Mucosa of stomach (tissue), 1 donor: Measurements from ENCODE around the gene MFSD2B.

Source experiments
- H3K27me3 ChIP-seq: one replicate; pipeline ENCODE4 v1.7.0; 2013; ENCODE audit warnings: mild to moderate bottlenecking, low read length; ENCODE audit not compliant: control insufficient read depth, insufficient read depth
- H3K36me3 ChIP-seq: one replicate; pipeline ENCODE4 v1.7.0; 2013; ENCODE audit warnings: low read length; ENCODE audit not compliant: control insufficient read depth, insufficient read depth
- H3K4me1 ChIP-seq: one replicate; pipeline ENCODE4 v1.7.0; 2013; ENCODE audit warnings: mild to moderate bottlenecking, low read length; ENCODE audit not compliant: control insufficient read depth, insufficient read depth
- H3K4me3 ChIP-seq: one replicate; pipeline ENCODE4 v1.7.0; 2013; ENCODE audit warnings: low read length
- H3K9ac ChIP-seq: one replicate; pipeline ENCODE4 v1.7.0; 2013; ENCODE audit warnings: mild to moderate bottlenecking, low read length, moderate library complexity
- H3K9me3 ChIP-seq: one replicate; pipeline ENCODE4 v1.7.0; 2013; ENCODE audit warnings: mild to moderate bottlenecking, low read length, moderate library complexity; ENCODE audit not compliant: control insufficient read depth
- donor health status: Pancreatic carcinoma.

MFSD2B gene

DNA sequence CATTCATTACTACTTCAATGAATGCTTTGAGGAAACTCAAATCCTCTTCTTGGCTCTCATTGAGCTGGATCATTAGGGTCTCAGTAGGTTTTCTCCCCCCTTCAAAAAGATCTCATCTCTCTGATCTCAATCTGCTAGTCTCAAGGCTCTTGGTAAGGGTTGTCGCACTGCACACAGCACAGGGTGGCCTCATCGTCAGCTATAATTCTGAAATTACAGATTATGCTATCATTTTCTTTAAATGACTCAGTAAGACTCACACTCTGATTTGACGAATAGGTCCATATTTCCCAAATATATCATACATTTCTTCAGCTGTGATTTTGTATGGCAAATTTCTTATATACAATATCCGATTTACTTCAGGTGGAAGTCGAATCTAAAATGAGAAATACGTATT is 63.9 kb downstream of the MFSD2B start:
- no peaks in the 10 kb centered on the region for H3K9me3 ChIP-seq
- H3K36me3 ChIP-seq, result no peaks in the 10 kb centered on the region
- peaks cover 15% of the 10 kb centered on the region for H3K4me1 ChIP-seq
- no peak overlapping the region for H3K4me3 ChIP-seq
- no peak overlapping the region for H3K9ac ChIP-seq
- H3K27me3 ChIP-seq, result no peaks in the 10 kb centered on the region

DNA sequence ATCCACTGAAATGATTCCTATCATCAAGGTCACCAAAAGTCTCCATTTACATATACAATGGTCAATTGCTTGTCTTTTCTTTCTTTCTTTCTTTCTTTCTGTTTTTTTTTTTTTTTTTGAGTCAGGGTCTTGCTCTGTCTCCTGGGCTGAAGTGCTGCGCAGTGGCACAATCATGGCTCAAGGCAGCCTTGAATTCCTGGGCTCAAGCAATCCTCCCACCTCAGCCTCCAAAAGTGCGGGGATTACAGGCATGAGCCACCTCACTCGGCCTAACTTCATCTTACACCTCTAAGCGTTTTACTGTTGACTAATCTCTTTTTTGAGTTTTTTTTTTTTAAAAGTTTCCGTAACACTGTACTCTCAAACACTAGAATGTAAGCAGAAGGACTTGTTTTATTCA is 65.4 kb downstream of the MFSD2B start:
- H3K9ac ChIP-seq, result peak overlapping the region; percentile 91
- no peaks in the 10 kb centered on the region for H3K36me3 ChIP-seq
- no peaks in the 10 kb centered on the region for H3K9me3 ChIP-seq
- no peaks in the 10 kb centered on the region for H3K27me3 ChIP-seq
- H3K4me3 ChIP-seq, result peak overlapping the region; percentile 100
- peaks cover 15% of the 10 kb centered on the region for H3K4me1 ChIP-seq
